Neutrophil (primary cell): ENCODE results near the gene GSTA4.
A peak's percentile ranks its signal among the peaks of the same experiment; 100 is the strongest.
"Not testable (repeated sequence)": the region's sequence is repeated elsewhere in the genome, so short reads cannot be mapped to it uniquely, and the experiment has no call there.

ENCODE experiments used
- H3K27ac ChIP-seq: fragments of 200-600 bp; sonication (generic); 2 replicates; pipeline ENCODE4 v1.5.1; 2016; ENCODE audit warnings: mild to moderate bottlenecking, moderate library complexity
- H3K27me3 ChIP-seq: fragments of 200-600 bp; sonication (generic); 2 replicates; pipeline ENCODE4 v1.6.0; 2016; ENCODE audit warnings: mild to moderate bottlenecking
- H3K36me3 ChIP-seq: fragments of 200-600 bp; sonication (generic); 2 replicates; pipeline ENCODE4 v1.5.1; 2017
- H3K4me1 ChIP-seq, 2 experiments: fragments of 200-600 bp in 1 of 2; sonication (generic) in 1 of 2; 1 replicate in 1 of 2; 2 replicates in 1 of 2; pipeline versions ENCODE4 v1.5.1 to v1.6.1; 2013 to 2016; ENCODE audit warnings: low read depth in 1 of 2, low read length in 1 of 2, mild to moderate bottlenecking in 1 of 2, moderate library complexity in 1 of 2; ENCODE audit not compliant: control insufficient read depth in 1 of 2, insufficient read depth in 1 of 2
- H3K4me3 ChIP-seq, 2 experiments: fragments of 200-600 bp in 1 of 2; sonication (generic) in 1 of 2; 1 replicate in 1 of 2; 2 replicates in 1 of 2; pipeline ENCODE4 v1.5.1; 2013 to 2016; ENCODE audit warnings: low read depth in 1 of 2, low read length in 1 of 2, mild to moderate bottlenecking in 1 of 2, moderate library complexity in 1 of 2
- H3K9me3 ChIP-seq: fragments of 200-600 bp; sonication (generic); 2 replicates; pipeline ENCODE4 v1.5.1; 2016
- CTCF ChIP-seq: fragments of 200-600 bp; sonication (generic); IDR thresholded peaks from 2 replicates; pipeline ENCODE4 v1.5.1; 2016; ENCODE audit warnings: antibody characterized with exemption

Gene GSTA4

GRCh38 chr6:52995089-52995912 is at the start of gene GSTA4:
TSS of gene GSTA4 (minus strand) at chr6:52995284. CDS start at chr6:52994243, 1,041 bp downstream.
- not testable (repeated sequence) for H3K36me3 ChIP-seq, H3K9me3 ChIP-seq
- peaks cover 22 to 24% of the 10 kb centered on the region in 2 experiments for H3K4me1 ChIP-seq
- peak; percentile 65 for TF ChIP-seq CTCF
- peak within 1 kb of the TSS; percentile 64 to 80 for H3K4me3 ChIP-seq
- peaks cover 44% of the 10 kb centered on the region for H3K27me3 ChIP-seq
- H3K27ac ChIP-seq: peak within 1 kb of the TSS; percentile 88

GRCh38 chr6:53044572-53044971 is 49.5 kb upstream of the GSTA4 start:
- H3K36me3 ChIP-seq: peaks cover 27% of the 10 kb centered on the region
- no peak overlapping the region for H3K27ac ChIP-seq
- H3K27me3 ChIP-seq: no peaks in the 10 kb centered on the region
- no peak overlapping the region for H3K4me3 ChIP-seq
- H3K9me3 ChIP-seq: no peaks in the 10 kb centered on the region
- H3K4me1 ChIP-seq: no peaks in the 10 kb centered on the region
- TF ChIP-seq CTCF: no peak

GRCh38 chr6:53044071-53044470 is 49.0 kb upstream of the GSTA4 start:
- no peaks in the 10 kb centered on the region for H3K9me3 ChIP-seq
- H3K27me3 ChIP-seq: no peaks in the 10 kb centered on the region
- no peak overlapping the region for H3K27ac ChIP-seq
- TF ChIP-seq CTCF: no peak
- H3K4me3 ChIP-seq: no peak overlapping the region
- no peaks in the 10 kb centered on the region for H3K4me1 ChIP-seq
- peaks cover 32% of the 10 kb centered on the region for H3K36me3 ChIP-seq

GRCh38 chr6:53043581-53043980 is 48.5 kb upstream of the GSTA4 start:
- H3K36me3 ChIP-seq: peaks cover 36% of the 10 kb centered on the region
- no peaks in the 10 kb centered on the region for H3K9me3 ChIP-seq
- H3K4me1 ChIP-seq: no peaks in the 10 kb centered on the region
- H3K27ac ChIP-seq: no peak overlapping the region
- no peak overlapping the region for H3K4me3 ChIP-seq
- no peak for TF ChIP-seq CTCF
- no peaks in the 10 kb centered on the region for H3K27me3 ChIP-seq

GRCh38 chr6:53042112-53042511 is 47.0 kb upstream of the GSTA4 start:
- H3K27me3 ChIP-seq: no peaks in the 10 kb centered on the region
- no peak overlapping the region for H3K27ac ChIP-seq
- H3K4me1 ChIP-seq: no peaks in the 10 kb centered on the region
- no peak for TF ChIP-seq CTCF
- H3K36me3 ChIP-seq: peaks cover 42% of the 10 kb centered on the region
- no peaks in the 10 kb centered on the region for H3K9me3 ChIP-seq
- no peak overlapping the region for H3K4me3 ChIP-seq
